K562 (cell line): ENCODE data around the gene SF3A2.

Source experiments
- CEBPB ChIP-seq: fragments of 450-650 bp; IDR thresholded peaks from 2 replicates; pipeline ENCODE4 v1.6.1; 2016; ENCODE audit warnings: missing genetic modification characterization, missing compliant biosample characterization
- ELK1 ChIP-seq: sonication (generic); formaldehyde crosslinking; IDR thresholded peaks from 2 replicates; pipeline ENCODE4 v1.8.1; 2022; ENCODE audit warnings: missing genetic modification reagents
- FOXA1 ChIP-seq: fragments of 450-650 bp; IDR thresholded peaks from 2 replicates; pipeline ENCODE4 v1.6.1; 2016; ENCODE audit warnings: mild to moderate bottlenecking, borderline replicate concordance
- KDM1A ChIP-seq, 2 experiments: fragments of 450-650 bp; IDR thresholded peaks; 2 replicates each; pipeline ENCODE4 v1.6.1; 2016; ENCODE audit warnings: mild to moderate bottlenecking in 2 of 2
- ZNF583 ChIP-seq: fragments of 250-450 bp; sonication (Bioruptor Pico); IDR thresholded peaks from 2 replicates; pipeline ENCODE4 v1.4.0; 2020

GRCh38 chr19:2191456-2192310 is 44.9 kb upstream of the SF3A2 start:
- TF ChIP-seq ELK1 (CRISPR knock-in tag), result no peak
- TF ChIP-seq FOXA1, result no peak
- no peak for TF ChIP-seq ZNF583
- no peak for TF ChIP-seq CEBPB
- no peak for TF ChIP-seq KDM1A (IDR thresholded peaks at IDR 0.05)
